Fibroblast of lung (primary cell): ENCODE measurements around the gene OSBPL9. TPM values are rescaled to one million over a fixed set of nuclear protein-coding genes. Genes with fewer than 3 reads are reported as not detected.

Source experiments
- DNase-seq, 2 donors: peaks; one replicate each; pipeline versions ENCODE4 v3.0.0 to v3.0.0-alpha.2; 2010; ENCODE audit warnings: low read depth in 2 of 2
- H2AFZ ChIP-seq: 2 replicates; pipeline ENCODE4 v1.5.1; 2012; ENCODE audit warnings: low read length, control low read depth, inconsistent platforms
- H3K27ac ChIP-seq: 2 replicates; pipeline ENCODE4 v1.5.1; 2011; ENCODE audit warnings: low read length, control low read depth; ENCODE audit not compliant: insufficient read depth
- H3K27me3 ChIP-seq: 2 replicates; pipeline ENCODE4 v1.5.1; 2011; ENCODE audit warnings: mild to moderate bottlenecking, low read length; ENCODE audit not compliant: control insufficient read depth, insufficient read depth
- H3K36me3 ChIP-seq: 2 replicates; pipeline ENCODE4 v1.5.1; 2011; ENCODE audit warnings: low read length; ENCODE audit not compliant: control insufficient read depth, insufficient read depth
- H3K4me1 ChIP-seq: 2 replicates; pipeline ENCODE4 v1.5.1; 2011; ENCODE audit warnings: low read length; ENCODE audit not compliant: control insufficient read depth, insufficient read depth; ENCODE audit errors: extremely low read depth
- H3K4me2 ChIP-seq: 2 replicates; pipeline ENCODE4 v1.5.1; 2011; ENCODE audit warnings: low read length, control low read depth; ENCODE audit not compliant: insufficient read depth; ENCODE audit errors: extremely low read depth
- H3K4me3 ChIP-seq, 4 experiments: fragments of 200-600 bp in 1 of 4; sonication (generic) in 1 of 4; replicated peaks in 1 of 4; 2 replicates each; pipeline ENCODE4 v1.5.1; 2011 to 2016; ENCODE audit warnings: low read length in 4 of 4, low read depth in 3 of 4, mild to moderate bottlenecking in 3 of 4, control low read depth in 2 of 4, inconsistent platforms in 1 of 4, mixed read lengths in 1 of 4; ENCODE audit not compliant: insufficient read depth in 1 of 4; ENCODE audit errors: control extremely low read depth in 1 of 4
- H3K79me2 ChIP-seq: 2 replicates; pipeline ENCODE4 v1.5.1; 2012; ENCODE audit warnings: mild to moderate bottlenecking, low read length, inconsistent platforms; ENCODE audit not compliant: control insufficient read depth, insufficient read depth
- H3K9ac ChIP-seq: 2 replicates; pipeline ENCODE4 v1.5.1; 2011; ENCODE audit warnings: mild to moderate bottlenecking, low read length, control low read depth; ENCODE audit not compliant: insufficient read depth
- H3K9me3 ChIP-seq: 2 replicates; pipeline ENCODE4 v1.5.1; 2012; ENCODE audit warnings: low read depth, low read length; ENCODE audit not compliant: control insufficient read depth, insufficient read depth
- H4K20me1 ChIP-seq: 2 replicates; pipeline ENCODE4 v1.5.1; 2011; ENCODE audit warnings: low read length; ENCODE audit not compliant: control insufficient read depth, insufficient read depth; ENCODE audit errors: extremely low read depth
- EZH2 ChIP-seq: IDR thresholded peaks from 2 replicates; pipeline ENCODE4 v1.5.1; 2012; ENCODE audit warnings: low read length, control low read depth, mild to moderate bottlenecking; ENCODE audit errors: missing control alignments
- polyA plus RNA-seq, 2 donors: library from polyadenylated mRNA; depleted of rRNA in 1 of 2; stranded (reverse) in 1 of 2; unstranded in 1 of 2; fragments of >200 nt; gene quantifications; 2 replicates each; pipeline ENCODE4 v1.2.1, GENCODE V29; 2011 to 2012; ENCODE audit warnings: missing spikeins in 1 of 2
- total RNA-seq: library from RNA; depleted of rRNA; stranded (reverse); fragments of >200 nt; gene quantifications from 2 replicates; pipeline ENCODE4 v1.2.1, GENCODE V29; 2014
- TF ChIP-seq, protein P1 (sequence below), 2 donors: IDR thresholded peaks in 1 of 2; conservative IDR thresholded peaks in 1 of 2; 1 replicate in 1 of 2; 2 replicates in 1 of 2; pipeline ENCODE4 v1.5.1; 2011 to 2012; ENCODE audit warnings: low read length in 2 of 2, control low read depth in 1 of 2, inconsistent platforms in 1 of 2, low read depth in 1 of 2, mild to moderate bottlenecking in 1 of 2

OSBPL9 gene
- total and polyA plus RNA-seq, 2 donors (not counting 1 experiment from before 2014, with no cell fraction given) = 62.5 to 90.7 TPM

DNA sequence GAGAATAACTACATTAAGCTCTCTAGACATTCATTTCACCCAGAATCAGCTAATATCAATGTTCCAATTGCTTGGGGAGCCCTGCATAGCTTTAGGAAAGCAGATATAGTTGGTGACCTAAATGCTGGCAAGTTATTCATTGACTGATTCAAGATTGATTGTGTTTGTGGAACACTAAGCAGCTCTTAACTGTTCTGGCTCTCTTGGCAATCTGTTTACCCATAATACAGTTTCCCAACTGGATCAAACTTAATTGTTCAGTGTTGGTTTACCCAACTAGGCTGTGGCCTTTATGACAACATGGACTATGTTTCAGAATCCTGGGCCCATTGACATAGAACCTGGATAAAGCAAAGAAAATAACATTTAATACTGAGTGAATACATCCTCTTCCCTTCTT is 178.0 kb downstream of the OSBPL9 start:
- no peak overlapping the region for H3K27ac ChIP-seq
- no peak overlapping the region for H3K4me2 ChIP-seq
- H3K4me3 ChIP-seq = no peak overlapping the region
- no peak for DNase-seq
- H2AFZ ChIP-seq = no peak overlapping the region
- H4K20me1 ChIP-seq = no peaks in the 10 kb centered on the region
- H3K9ac ChIP-seq = no peak overlapping the region
- H3K9me3 ChIP-seq = no peaks in the 10 kb centered on the region
- H3K36me3 ChIP-seq = peaks cover 8% of the 10 kb centered on the region
- H3K79me2 ChIP-seq = no peaks in the 10 kb centered on the region
- no peaks in the 10 kb centered on the region for H3K27me3 ChIP-seq
- TF ChIP-seq, protein P1, sequence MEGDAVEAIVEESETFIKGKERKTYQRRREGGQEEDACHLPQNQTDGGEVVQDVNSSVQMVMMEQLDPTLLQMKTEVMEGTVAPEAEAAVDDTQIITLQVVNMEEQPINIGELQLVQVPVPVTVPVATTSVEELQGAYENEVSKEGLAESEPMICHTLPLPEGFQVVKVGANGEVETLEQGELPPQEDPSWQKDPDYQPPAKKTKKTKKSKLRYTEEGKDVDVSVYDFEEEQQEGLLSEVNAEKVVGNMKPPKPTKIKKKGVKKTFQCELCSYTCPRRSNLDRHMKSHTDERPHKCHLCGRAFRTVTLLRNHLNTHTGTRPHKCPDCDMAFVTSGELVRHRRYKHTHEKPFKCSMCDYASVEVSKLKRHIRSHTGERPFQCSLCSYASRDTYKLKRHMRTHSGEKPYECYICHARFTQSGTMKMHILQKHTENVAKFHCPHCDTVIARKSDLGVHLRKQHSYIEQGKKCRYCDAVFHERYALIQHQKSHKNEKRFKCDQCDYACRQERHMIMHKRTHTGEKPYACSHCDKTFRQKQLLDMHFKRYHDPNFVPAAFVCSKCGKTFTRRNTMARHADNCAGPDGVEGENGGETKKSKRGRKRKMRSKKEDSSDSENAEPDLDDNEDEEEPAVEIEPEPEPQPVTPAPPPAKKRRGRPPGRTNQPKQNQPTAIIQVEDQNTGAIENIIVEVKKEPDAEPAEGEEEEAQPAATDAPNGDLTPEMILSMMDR (conservative IDR thresholded peaks at IDR 0.05 in 1 of 2, IDR thresholded peaks at IDR 0.05 in 1 of 2; ENCODE audit: low read depth in 1 of 2, low read length in 2 of 2) = no peak
- TF ChIP-seq EZH2 = no peak
- H3K4me1 ChIP-seq = no peaks in the 10 kb centered on the region

DNA sequence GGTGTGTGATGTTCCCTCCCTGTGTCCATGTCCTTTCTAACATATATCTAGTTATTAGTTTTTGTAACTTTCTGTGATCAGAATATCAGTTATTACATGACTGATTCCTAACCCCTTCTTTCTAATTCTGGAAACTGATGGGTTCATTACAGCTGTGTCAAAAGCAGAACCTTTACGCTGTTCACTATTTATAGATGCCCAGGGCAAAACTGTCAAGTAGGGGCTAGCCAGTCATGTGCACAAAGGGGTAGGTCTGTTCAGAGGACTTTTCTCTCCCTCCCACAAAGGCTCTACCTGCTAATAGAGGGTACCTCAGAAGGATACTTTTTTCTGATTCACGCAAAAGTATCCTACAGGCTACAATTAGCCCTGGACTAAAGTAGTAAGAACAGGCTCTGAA is 182.5 kb downstream of the OSBPL9 start:
- Histone ChIP-seq H3K36me3 (peaks cover 2% of the 10 kb centered on the region), H3K9me3 (no peaks in the 10 kb centered on the region), H3K4me1 (no peaks in the 10 kb centered on the region), H3K9ac (no peak overlapping the region), H2AFZ (no peak overlapping the region), H3K4me3 (no peak overlapping the region), H3K27me3 (no peaks in the 10 kb centered on the region), H3K79me2 (no peaks in the 10 kb centered on the region), H3K27ac (no peak overlapping the region), H3K4me2 (no peak overlapping the region), H4K20me1 (no peaks in the 10 kb centered on the region)
- no peak for TF ChIP-seq EZH2
- TF ChIP-seq, protein P1 (conservative IDR thresholded peaks at IDR 0.05 in 1 of 2, IDR thresholded peaks at IDR 0.05 in 1 of 2; ENCODE audit: low read depth in 1 of 2, low read length in 2 of 2) = no peak
- DNase-seq = no peak

DNA sequence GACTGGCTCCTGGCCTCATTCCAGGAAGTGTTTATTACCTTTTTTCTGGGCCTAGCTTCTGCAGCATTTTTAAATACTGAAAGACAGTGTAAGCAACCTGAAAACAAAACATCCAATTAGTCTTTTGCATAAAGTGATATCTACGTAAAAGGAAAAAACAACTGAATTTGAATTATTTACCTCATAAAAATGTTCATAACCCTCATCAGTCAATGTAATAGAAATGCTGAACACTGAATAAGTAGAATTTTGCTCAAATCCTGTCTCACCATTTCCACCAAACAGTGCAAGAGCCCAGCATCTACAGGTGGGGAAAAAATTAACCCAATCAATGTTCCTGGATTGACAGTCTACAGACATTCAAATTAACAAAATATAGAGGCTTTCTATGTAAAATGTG is 197.6 kb downstream of the OSBPL9 start:
- TF ChIP-seq EZH2 = no peak
- Histone ChIP-seq H3K27me3 (no peaks in the 10 kb centered on the region), H4K20me1 (no peaks in the 10 kb centered on the region), H3K27ac (no peak overlapping the region), H3K36me3 (peaks cover 3% of the 10 kb centered on the region), H3K9me3 (no peaks in the 10 kb centered on the region), H2AFZ (no peak overlapping the region), H3K9ac (no peak overlapping the region), H3K4me2 (no peak overlapping the region), H3K4me3 (no peak overlapping the region), H3K79me2 (no peaks in the 10 kb centered on the region), H3K4me1 (no peaks in the 10 kb centered on the region)
- DNase-seq = no peak
